Thoracic aorta (tissue), 2 donors: ENCODE measurements around the gene GRIN3A. TPM values are rescaled to one million over a fixed set of nuclear protein-coding genes. Genes with fewer than 3 reads are reported as not detected.
A peak's percentile ranks its signal among the peaks of the same experiment; 100 is the strongest.

Source experiments
- ATAC-seq: fragments of 150-250 bp; one replicate; pipeline ENCODE4 v1.8.0; 2017; ENCODE audit warnings: low read depth; ENCODE audit not compliant: insufficient number of reproducible peaks, low FRiP score
- DNase-seq: peaks from one replicate; pipeline ENCODE4 v3.0.0-alpha.2; 2020; ENCODE audit warnings: low spot score
- H3K27ac ChIP-seq, 2 donors: fragments of 200-600 bp; sonication (generic); 1 replicate in 1 of 2; 2 replicates in 1 of 2; pipeline ENCODE4 v1.5.1; 2016; ENCODE audit warnings: mild to moderate bottlenecking in 2 of 2, moderate library complexity in 2 of 2
- H3K27me3 ChIP-seq: fragments of 200-600 bp; sonication (generic); replicated peaks from 2 replicates; pipeline ENCODE4 v1.6.0; 2016; ENCODE audit warnings: mild to moderate bottlenecking; ENCODE audit not compliant: insufficient read depth
- H3K36me3 ChIP-seq: fragments of 200-600 bp; sonication (generic); one replicate; pipeline ENCODE4 v1.5.1; 2016
- H3K4me1 ChIP-seq, 2 donors: fragments of 200-600 bp; sonication (generic); 1 replicate in 1 of 2; 2 replicates in 1 of 2; pipeline versions ENCODE4 v1.5.1 to v1.6.0; 2016; ENCODE audit warnings: low read depth in 2 of 2, mild to moderate bottlenecking in 1 of 2; ENCODE audit not compliant: control insufficient read depth in 1 of 2
- H3K4me3 ChIP-seq: fragments of 200-600 bp; sonication (generic); 2 replicates; pipeline ENCODE4 v1.5.1; 2016; ENCODE audit warnings: mild to moderate bottlenecking
- H3K9me3 ChIP-seq: fragments of 200-600 bp; sonication (generic); 2 replicates; pipeline ENCODE4 v1.5.1; 2016
- CTCF ChIP-seq: fragments of 200-600 bp; sonication (generic); IDR thresholded peaks from one replicate; pipeline ENCODE4 v1.5.1; 2019; ENCODE audit warnings: antibody characterized with exemption
- total RNA-seq, 2 donors: library from RNA; depleted of rRNA; stranded (reverse); fragments of >200 nt; gene quantifications; one replicate each; pipeline versions ENCODE4 v1.1.0 to v1.2.3, GENCODE V29; 2016

The GRIN3A gene
- total RNA-seq, 2 donors from 2014 or later, result 0.21 TPM; not detected in 1

- TF ChIP-seq CTCF, result no peak
- DNase-seq (no peak), ATAC-seq (no peak)
- H3K27ac ChIP-seq, result no peak overlapping the region
- no peaks in the 10 kb centered on the region for H3K27me3 ChIP-seq
- H3K4me1 ChIP-seq, result peaks cover 0 to 5% of the 10 kb centered on the region in 2 donors
- H3K9me3 ChIP-seq, result no peaks in the 10 kb centered on the region
- no peak overlapping the region for H3K4me3 ChIP-seq
- no peaks in the 10 kb centered on the region for H3K36me3 ChIP-seq
These were observed 15.3 kb upstream of the GRIN3A start for GRCh38 chr9:101753716-101754115.

GRCh38 chr9:101751895-101752294 is 13.4 kb upstream of the GRIN3A start:
- ATAC-seq (no peak), DNase-seq (no peak)
- no peak for TF ChIP-seq CTCF
- peaks cover 0 to 5% of the 10 kb centered on the region in 2 donors for H3K4me1 ChIP-seq
- H3K27ac ChIP-seq, result no peak overlapping the region
- no peaks in the 10 kb centered on the region for H3K27me3 ChIP-seq
- H3K36me3 ChIP-seq, result no peaks in the 10 kb centered on the region
- H3K4me3 ChIP-seq, result no peak overlapping the region
- H3K9me3 ChIP-seq, result no peaks in the 10 kb centered on the region

GRCh38 chr9:101739311-101739710 is 864 bp upstream of the GRIN3A start:
- no peaks in the 10 kb centered on the region for H3K36me3 ChIP-seq
- no peaks in the 10 kb centered on the region for H3K27me3 ChIP-seq
- no peak for TF ChIP-seq CTCF
- H3K27ac ChIP-seq, result no peak overlapping the region
- DNase-seq (no peak), ATAC-seq (no peak)
- H3K9me3 ChIP-seq, result no peaks in the 10 kb centered on the region
- no peak overlapping the region for H3K4me3 ChIP-seq
- H3K4me1 ChIP-seq, result peaks cover 9 to 18% of the 10 kb centered on the region in 2 donors

GRCh38 chr9:101737705-101738565 is 512 bp downstream of the GRIN3A start:
- Histone ChIP-seq H3K4me3 (peak overlapping the region; percentile 66), H3K9me3 (no peaks in the 10 kb centered on the region), H3K27me3 (no peaks in the 10 kb centered on the region), H3K4me1 (peaks cover 9 to 18% of the 10 kb centered on the region in 2 donors), H3K36me3 (no peaks in the 10 kb centered on the region), H3K27ac (no peak overlapping the region)
- DNase-seq (no peak), ATAC-seq (no peak)
- no peak for TF ChIP-seq CTCF

DNA sequence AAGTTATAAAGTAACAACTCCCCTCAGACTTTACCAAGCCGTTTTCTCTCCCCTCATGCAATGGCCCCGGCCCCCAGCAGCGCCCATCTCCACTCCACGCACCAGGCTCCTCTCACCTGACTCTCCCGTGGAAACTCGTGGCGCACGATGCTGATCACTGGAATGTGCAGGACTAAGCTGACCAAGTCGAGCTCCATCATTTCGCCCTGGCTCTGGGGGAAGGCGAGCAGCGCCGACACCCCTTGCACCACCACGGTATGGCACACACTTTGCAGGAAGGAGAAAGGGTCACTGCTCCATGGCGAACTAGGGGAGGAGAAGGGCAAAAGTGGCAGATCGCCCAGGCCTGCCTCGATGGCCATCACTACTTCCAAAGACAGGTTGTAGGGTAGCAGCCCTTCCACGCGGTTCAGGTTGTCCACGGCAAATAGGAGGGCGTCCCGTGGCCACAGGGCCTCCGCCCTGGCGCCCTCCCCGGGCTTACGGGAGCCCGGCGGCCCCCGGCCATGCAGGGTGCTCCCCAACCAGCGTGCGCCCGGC is 1.2 kb downstream of the GRIN3A start:
- no peak for TF ChIP-seq CTCF
- Histone ChIP-seq H3K9me3 (no peaks in the 10 kb centered on the region), H3K36me3 (no peaks in the 10 kb centered on the region), H3K27ac (no peak overlapping the region), H3K27me3 (no peaks in the 10 kb centered on the region), H3K4me3 (peak overlapping the region; percentile 66), H3K4me1 (peaks cover 9 to 18% of the 10 kb centered on the region in 2 donors)
- no peak for DNase-seq
- ATAC-seq, result no peak
